Activated CD8-positive, alpha-beta T cell treated with anti-CD3 and anti-CD28 coated beads for 36 hours (primary cell): ENCODE measurements around the gene ARHGEF6. TPM values are rescaled to one million over a fixed set of nuclear protein-coding genes. Genes with fewer than 3 reads are reported as not detected.

Source experiments
- ATAC-seq: fragments of 200-7000 bp; cut with Tn5 transposase; one replicate; pipeline ENCODE4 v1.10.0; 2021; ENCODE audit warnings: mild to moderate bottlenecking, moderate library complexity
- CTCF ChIA-PET: fragments of 350-600 bp; sonication (Branson Sonifier 250); formaldehyde crosslinking; loops from one replicate; lab custom pipeline; 2021; ENCODE audit warnings: antibody characterized with exemption; lab: Charles Lee
- POLR2A ChIA-PET: fragments of 350-600 bp; sonication (Branson Sonifier 250); formaldehyde crosslinking; loops from one replicate; lab custom pipeline; 2021; ENCODE audit warnings: antibody characterized with exemption; lab: Charles Lee
- DNase-seq: peaks from one replicate; pipeline ENCODE4 v3.0.0-alpha.2; 2020
- H3K27ac Mint-ChIP-seq: one replicate; pipeline ENCODE4 v1.8.0; 2021; ENCODE audit warnings: mild to moderate bottlenecking, mixed read lengths
- H3K27me3 Mint-ChIP-seq: one replicate; pipeline ENCODE4 v1.8.0; 2021; ENCODE audit warnings: mixed read lengths
- H3K36me3 Mint-ChIP-seq: one replicate; pipeline ENCODE4 v1.8.0; 2021; ENCODE audit warnings: low read depth, mixed read lengths
- H3K4me1 Mint-ChIP-seq: one replicate; pipeline ENCODE4 v1.8.0; 2021; ENCODE audit warnings: low read depth, mixed read lengths
- H3K4me3 Mint-ChIP-seq: one replicate; pipeline ENCODE4 v1.8.0; 2021; ENCODE audit warnings: mild to moderate bottlenecking, moderate library complexity, mixed read lengths
- H3K9me3 Mint-ChIP-seq: one replicate; pipeline ENCODE4 v1.8.0; 2021; ENCODE audit warnings: mixed read lengths
- intact Hi-C: fragments of 100-400 bp; cut with micrococcal nuclease; formaldehyde crosslinking; loops from one replicate; pipeline ENCODE4 v1.10.0; 2022
- total RNA-seq, 2 experiments: library from RNA; stranded (reverse); gene quantifications; one replicate each; pipeline ENCODE4 v1.2.3, GENCODE V29; 2021
- TF ChIP-seq, protein P1 (sequence below): fragments of 200-600 bp; IDR thresholded peaks from one replicate; pipeline ENCODE4 v1.8.0; 2022; ENCODE audit warnings: antibody characterized with exemption, mild to moderate bottlenecking

The ARHGEF6 gene
- total RNA-seq, 2 experiments from 2014 or later: 45.7 to 45.8 TPM

DNA sequence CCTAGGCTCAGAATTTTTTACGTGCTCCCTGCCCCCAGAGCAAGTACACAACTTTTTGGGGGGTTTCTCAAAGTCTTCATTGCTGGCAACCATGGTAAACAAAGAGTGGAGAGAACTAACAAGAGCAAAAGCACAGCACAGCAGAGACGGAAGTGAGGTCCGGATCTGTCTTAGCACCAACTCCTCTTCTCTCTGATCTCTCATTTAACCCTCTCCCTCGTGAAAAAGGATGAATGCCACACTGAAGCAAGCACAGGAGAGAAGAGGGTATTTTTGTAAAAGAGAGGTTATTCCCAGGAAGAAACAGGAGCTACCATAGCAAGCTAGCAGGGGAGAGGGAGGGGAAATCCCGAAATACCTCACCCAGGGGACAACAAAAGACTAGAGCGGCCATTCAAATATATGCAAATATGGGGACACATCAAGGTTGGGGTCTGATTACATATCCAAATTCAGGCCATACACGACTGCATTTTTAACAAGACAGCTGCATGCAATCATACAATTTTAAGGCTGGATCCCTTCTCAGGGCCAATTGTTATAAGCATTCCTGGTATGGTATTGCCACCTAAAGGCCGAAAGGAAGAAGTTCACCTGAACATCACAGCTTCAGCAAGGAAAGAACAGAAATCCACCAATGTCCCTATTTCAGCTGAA is 86.2 kb downstream of the ARHGEF6 start:
- intact Hi-C loops: loop anchor here (5.0 to 10.0 kb wide), 2 partner anchors 107 to 200 kb away; partner anchors contain the start of gene HTATSF1
- CTCF ChIA-PET: interaction anchor here (0.7 to 5.7 kb wide), 21 partner anchors 10 to 134 kb away, joined by 3 to 61 read pairs (median 4); no protein-coding TSS in a partner anchor
- ATAC-seq: peak; percentile 70
- TF ChIP-seq, protein P1, sequence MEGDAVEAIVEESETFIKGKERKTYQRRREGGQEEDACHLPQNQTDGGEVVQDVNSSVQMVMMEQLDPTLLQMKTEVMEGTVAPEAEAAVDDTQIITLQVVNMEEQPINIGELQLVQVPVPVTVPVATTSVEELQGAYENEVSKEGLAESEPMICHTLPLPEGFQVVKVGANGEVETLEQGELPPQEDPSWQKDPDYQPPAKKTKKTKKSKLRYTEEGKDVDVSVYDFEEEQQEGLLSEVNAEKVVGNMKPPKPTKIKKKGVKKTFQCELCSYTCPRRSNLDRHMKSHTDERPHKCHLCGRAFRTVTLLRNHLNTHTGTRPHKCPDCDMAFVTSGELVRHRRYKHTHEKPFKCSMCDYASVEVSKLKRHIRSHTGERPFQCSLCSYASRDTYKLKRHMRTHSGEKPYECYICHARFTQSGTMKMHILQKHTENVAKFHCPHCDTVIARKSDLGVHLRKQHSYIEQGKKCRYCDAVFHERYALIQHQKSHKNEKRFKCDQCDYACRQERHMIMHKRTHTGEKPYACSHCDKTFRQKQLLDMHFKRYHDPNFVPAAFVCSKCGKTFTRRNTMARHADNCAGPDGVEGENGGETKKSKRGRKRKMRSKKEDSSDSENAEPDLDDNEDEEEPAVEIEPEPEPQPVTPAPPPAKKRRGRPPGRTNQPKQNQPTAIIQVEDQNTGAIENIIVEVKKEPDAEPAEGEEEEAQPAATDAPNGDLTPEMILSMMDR: peak; percentile 76
- Mint-ChIP-seq H3K4me1 (peaks cover 73% of the 10 kb centered on the region), H3K4me3 (peak overlapping the region; percentile 60), H3K9me3 (peaks cover 8% of the 10 kb centered on the region), H3K36me3 (peaks cover 32% of the 10 kb centered on the region), H3K27ac (peak overlapping the region; percentile 94), H3K27me3 (no peaks in the 10 kb centered on the region)
- POLR2A ChIA-PET: interaction anchor here (0.6 to 1.3 kb wide), 3 partner anchors 11 to 85 kb away, joined by 3 read pairs; no protein-coding TSS in a partner anchor
- DNase-seq: peak; percentile 17

DNA sequence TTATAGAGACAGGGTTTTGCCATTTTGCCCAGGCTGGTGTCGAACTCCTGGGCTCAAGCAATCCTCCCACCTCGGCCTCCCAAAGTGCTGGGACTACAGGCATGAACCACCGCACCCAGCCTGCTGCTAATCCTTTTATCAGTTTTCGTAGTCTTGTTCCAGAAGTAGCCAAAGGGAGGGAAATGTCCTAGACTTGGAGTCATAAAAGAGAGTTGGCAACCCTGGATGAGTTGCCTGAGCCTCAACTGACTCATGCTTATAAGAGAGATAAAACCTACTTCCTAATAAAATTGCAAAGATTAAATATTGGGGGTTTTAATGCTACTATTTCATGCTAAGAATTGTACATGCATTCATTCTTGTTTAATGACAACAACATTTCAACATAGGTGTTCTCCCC is 88.5 kb downstream of the ARHGEF6 start:
- H3K4me3 Mint-ChIP-seq: no peak overlapping the region
- TF ChIP-seq, protein P1: no peak
- no peak for DNase-seq
- no peak for ATAC-seq
- H3K9me3 Mint-ChIP-seq: no peaks in the 10 kb centered on the region
- H3K4me1 Mint-ChIP-seq: peaks cover 85% of the 10 kb centered on the region
- no peak overlapping the region for H3K27ac Mint-ChIP-seq
- intact Hi-C loops: loop anchor here (5.0 to 10.0 kb wide), 2 partner anchors 105 to 197 kb away; partner anchors contain the start of gene HTATSF1
- H3K27me3 Mint-ChIP-seq: no peaks in the 10 kb centered on the region
- ChIA-PET CTCF (no interaction called here), POLR2A (no interaction called here)
- H3K36me3 Mint-ChIP-seq: peaks cover 32% of the 10 kb centered on the region

DNA sequence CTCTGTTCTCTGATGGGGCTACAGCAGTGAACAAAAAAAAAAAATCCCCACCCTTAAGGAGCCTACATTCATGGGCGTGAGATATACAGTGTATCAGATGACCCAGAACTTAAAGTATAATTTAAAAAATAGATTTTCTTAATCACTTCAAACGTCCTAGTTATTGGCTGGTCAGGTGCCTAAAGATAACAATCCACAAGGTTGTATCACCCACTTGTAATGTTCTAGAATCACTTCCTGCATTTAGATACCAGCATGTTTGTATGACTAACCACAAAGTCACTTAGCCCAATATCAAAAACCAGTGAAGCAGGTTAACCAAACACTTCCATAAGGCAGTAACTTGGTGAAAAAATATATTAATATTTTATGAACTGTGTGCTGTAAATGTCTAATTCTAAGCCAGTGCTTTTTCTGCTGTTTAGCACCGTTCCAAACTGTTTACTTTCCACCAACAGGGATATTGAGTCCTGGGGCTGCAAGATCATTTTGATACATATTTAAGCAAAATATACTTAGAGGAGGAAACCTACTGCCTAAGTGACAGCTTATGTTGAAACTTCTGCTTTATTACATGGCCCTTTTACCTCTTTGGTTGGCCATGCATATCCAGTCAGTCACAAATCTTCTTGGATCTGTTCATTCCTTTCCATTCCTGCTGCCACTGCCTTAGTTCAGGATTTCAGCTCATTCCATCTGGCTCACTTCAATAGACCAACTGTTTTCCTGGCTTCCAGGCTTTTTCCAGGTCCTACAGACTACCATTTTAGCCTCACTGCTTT is 89.5 kb downstream of the ARHGEF6 start:
- peak overlapping the region; percentile 67 for H3K27ac Mint-ChIP-seq
- ATAC-seq: no peak

DNA sequence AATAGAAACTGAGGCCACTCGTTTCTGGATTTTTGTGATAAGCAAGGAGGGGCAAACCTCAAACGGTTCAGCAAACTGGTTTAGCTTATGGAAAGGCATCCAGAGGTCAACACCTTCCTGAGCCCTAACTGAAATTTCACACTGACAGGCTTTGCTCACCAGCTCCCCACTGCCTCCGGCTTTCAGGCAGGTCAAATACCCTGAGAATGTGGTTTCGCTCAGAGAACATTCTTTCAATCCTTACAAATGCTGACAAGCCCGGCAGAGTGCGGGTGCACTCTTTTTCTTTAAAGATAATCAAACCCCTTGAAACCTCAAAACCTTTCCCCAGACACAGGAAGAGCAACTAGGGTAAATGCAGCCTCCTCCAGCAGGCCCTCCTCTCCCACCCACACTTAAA is 91.3 kb downstream of the ARHGEF6 start:
- H3K36me3 Mint-ChIP-seq: peaks cover 28% of the 10 kb centered on the region
- no peaks in the 10 kb centered on the region for H3K9me3 Mint-ChIP-seq
- no peak for ATAC-seq
- H3K27me3 Mint-ChIP-seq: no peaks in the 10 kb centered on the region
- peak overlapping the region; percentile 21 for H3K4me3 Mint-ChIP-seq
- DNase-seq: peak; percentile 22
- peaks cover 65% of the 10 kb centered on the region for H3K4me1 Mint-ChIP-seq
- TF ChIP-seq, protein P1: no peak
- ChIA-PET POLR2A (no interaction called here), CTCF (interaction anchor here (1.0 to 1.5 kb wide), 2 partner anchors 81 to 113 kb away, joined by 3 to 4 read pairs; no protein-coding TSS in a partner anchor)
- peak overlapping the region; percentile 80 for H3K27ac Mint-ChIP-seq
- intact Hi-C loops: loop anchor here (5.0 kb wide), 1 partner anchor 62 kb away; no protein-coding TSS in a partner anchor

More for the DNA sequence above, 89.5 kb downstream of the ARHGEF6 start:
- Mint-ChIP-seq H3K4me1 (peaks cover 82% of the 10 kb centered on the region), H3K27me3 (no peaks in the 10 kb centered on the region), H3K4me3 (no peak overlapping the region), H3K36me3 (peaks cover 31% of the 10 kb centered on the region), H3K9me3 (no peaks in the 10 kb centered on the region)
- ChIA-PET POLR2A (no interaction called here), CTCF (interaction anchor here (1.2 to 1.6 kb wide), 2 partner anchors 10 to 82 kb away, joined by 3 to 5 read pairs; no protein-coding TSS in a partner anchor)
- TF ChIP-seq, protein P1: no peak
- intact Hi-C loops: loop anchor here (5.0 to 10.0 kb wide), 2 partner anchors 104 to 196 kb away; partner anchors contain the start of gene HTATSF1
- no peak for DNase-seq
